Islet of Langerhans (tissue), 1 donor: Measurements from ENCODE around the gene KCTD8.
"Not testable (repeated sequence)": the region's sequence is repeated elsewhere in the genome, so short reads cannot be mapped to it uniquely, and the experiment has no call there.

Source experiments
- FAIRE-seq: peaks from one replicate; lab custom pipeline; 2011; peaks lifted over from hg19 to GRCh38; lab: Jason Lieb, UNC

KCTD8 gene

DNA sequence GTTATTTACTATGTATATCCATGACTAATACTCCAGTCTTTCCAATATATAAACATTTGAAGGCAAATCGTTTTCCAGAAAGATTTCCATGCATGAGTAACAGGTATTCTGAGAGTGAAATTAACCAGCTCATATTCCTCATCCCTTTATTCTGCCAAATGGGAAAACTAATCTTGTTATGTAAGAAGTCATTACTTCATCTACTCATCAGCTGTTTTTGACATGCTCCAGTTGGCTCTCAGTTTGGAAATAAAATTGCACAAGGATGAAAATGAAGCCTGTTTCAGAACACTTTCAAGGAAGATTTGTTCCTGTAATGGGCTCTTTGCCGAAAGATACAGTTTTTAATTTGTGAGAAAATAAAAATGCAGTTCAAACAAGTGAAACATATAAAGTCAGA lies 121.9 kb downstream of the KCTD8 start:
- FAIRE-seq: peak; percentile 55

GRCh38 chr4:44320833-44321232 lies 127.8 kb downstream of the KCTD8 start:
- peak; percentile 95 for FAIRE-seq

DNA sequence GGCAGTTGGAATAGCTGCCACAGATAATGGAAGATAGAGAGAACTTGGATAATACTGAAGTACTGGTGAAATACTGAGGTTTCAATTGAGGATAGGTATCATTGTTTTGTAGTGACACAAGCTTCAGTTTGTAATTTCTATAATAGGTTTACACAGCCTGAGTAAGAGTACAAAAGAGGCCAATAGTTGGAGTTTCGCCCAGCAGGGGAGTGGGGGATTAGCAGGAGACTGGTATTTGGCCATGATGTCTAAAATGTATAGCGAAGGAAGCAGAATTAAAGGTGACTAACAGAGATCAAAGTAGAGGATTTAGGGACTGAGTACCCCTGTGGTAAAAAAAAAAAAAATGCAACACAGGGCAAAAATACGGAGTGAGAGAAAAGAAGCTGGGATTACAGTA lies 129.5 kb downstream of the KCTD8 start:
- FAIRE-seq: no peak

DNA sequence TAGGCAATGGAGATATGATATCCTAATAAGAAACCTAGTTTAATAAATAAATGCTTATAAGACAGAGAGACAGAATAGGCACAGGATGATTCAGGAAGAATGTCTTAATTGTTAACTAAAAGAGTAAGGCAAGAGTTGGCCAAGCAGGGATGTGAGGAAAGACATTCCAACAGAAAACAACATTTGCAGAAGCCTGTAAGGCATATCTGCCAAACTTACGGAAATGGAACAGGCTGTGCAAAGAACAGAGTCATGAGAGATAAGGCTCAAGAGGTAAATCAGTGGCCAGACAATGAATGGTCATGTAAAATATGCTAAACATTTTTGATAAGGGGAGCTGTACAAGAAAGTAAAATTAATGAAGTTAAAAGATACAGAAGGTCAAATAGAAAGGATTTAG lies 134.9 kb downstream of the KCTD8 start:
- FAIRE-seq: no peak

DNA sequence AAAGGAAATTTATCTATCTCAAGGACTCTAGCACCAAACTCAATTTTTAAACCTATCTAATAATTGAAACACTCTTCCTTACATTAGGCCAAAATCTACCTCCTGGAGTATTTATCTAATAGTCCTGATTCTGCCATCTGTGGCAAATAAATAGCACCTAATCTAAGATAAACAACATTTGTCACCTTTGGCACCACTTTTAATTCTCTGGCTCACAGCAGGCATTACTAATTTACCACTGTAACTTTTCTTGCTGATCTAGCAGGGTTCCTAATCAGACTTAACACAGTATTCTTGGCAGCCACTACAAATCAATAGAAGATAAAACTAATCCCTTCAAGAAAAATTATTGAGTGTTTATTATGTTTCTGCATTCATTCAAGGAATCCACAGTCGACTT lies 161.1 kb downstream of the KCTD8 start:
- no peak for FAIRE-seq

DNA sequence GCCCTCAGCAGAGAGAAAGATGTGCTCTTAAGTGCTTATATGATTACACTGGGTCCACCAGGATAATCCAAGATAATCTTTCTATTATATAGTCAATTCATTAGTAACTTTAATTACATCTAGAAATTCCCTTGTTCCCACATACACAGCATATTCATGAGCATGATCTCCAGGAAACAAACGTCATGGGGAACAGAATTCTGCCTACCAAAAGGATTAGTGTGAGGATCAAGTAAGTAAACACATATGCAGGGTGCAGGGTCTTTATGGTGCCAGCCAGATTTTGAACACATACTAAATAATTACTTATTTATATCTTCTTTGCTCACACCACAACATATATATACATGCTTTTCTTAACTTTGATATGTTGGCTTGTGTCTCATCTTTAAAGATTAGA lies 169.1 kb downstream of the KCTD8 start:
- FAIRE-seq: no peak

DNA sequence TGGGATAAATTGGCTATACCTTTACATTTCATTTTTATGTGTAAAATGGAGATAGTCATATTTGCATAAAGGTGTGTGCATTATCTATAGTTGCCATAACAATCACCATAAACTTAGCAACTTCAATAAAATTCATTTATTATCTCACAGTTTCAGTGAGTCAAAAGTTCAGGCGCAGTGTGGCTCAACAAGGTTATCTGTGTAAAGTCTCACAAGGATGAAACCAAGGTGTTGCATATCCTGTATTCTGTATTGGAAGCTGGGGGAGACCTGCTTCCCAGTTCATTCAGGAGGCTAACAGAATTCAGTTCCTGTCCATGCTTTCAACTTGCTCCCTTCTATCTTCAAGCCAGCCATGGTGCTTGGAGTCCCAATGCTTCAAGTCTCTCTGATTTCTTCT lies 169.5 kb downstream of the KCTD8 start:
- no peak for FAIRE-seq

DNA sequence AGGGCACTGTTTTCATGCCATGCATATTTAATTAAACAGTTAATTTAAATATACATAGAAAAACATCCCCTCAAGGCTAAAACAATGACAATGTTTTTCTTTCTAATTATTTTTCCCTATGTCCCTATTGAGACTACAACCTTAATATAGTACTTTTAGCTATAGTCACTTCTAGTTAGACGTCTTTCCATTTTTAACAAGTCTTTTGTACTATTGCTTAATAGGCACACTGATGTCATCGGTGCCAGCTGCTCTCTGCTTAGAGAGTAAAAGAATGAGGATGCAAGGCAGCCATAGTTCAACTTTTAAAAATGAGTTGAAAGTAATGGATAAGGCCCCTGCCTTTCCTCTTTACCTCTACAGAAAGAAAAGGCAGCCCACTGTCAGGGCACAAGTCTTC lies 191.1 kb downstream of the KCTD8 start:
- FAIRE-seq: no peak

- FAIRE-seq: no peak
Observed at GRCh38 chr4:44256414-44256813, 192.2 kb downstream of the KCTD8 start.

DNA sequence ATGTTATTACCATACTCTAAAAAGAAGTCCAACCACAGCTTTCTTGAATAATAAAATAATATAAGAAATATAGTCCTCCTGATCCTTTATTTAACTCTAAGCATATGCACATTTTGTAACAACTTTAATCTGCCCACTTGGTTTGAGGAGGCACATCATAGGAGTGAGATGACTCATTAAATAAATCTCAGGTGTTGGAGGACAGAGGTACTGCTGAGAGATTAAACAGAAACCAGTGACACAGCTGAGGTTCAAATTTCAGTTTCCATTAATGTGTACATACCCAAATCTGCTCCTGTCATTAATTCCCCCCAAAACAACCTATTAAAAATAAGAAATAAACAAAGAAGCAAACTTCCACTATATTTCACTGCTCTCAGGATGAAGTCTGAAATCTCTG lies 211.0 kb downstream of the KCTD8 start:
- no peak for FAIRE-seq

GRCh38 chr4:44235897-44236296 lies 212.7 kb downstream of the KCTD8 start:
- no peak for FAIRE-seq

- no peak for FAIRE-seq
Observed at GRCh38 chr4:44232262-44232661, 216.3 kb downstream of the KCTD8 start.

DNA sequence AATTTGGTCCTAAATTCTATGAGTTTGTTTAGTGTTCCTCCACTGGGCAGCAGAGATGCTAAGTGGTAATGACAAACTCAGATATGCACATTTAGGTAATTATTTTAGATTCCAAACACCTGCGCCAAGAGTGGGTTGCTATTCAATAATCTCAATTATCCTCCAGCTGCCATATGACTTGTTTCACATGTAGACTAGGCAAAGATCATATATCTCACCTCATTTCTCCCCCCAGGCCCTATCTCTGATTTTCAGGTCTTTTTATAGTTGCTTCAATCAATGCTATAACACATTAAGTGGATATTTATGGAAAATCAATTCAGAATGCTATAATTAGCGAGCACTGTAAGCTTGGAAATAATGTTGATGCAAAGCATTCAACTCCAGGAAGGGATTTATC lies 217.6 kb downstream of the KCTD8 start:
- FAIRE-seq: no peak

GRCh38 chr4:44228326-44228725 lies 220.3 kb downstream of the KCTD8 start:
- FAIRE-seq: no peak

- no peak for FAIRE-seq
Observed at GRCh38 chr4:44221407-44221806, 227.2 kb downstream of the KCTD8 start.

DNA sequence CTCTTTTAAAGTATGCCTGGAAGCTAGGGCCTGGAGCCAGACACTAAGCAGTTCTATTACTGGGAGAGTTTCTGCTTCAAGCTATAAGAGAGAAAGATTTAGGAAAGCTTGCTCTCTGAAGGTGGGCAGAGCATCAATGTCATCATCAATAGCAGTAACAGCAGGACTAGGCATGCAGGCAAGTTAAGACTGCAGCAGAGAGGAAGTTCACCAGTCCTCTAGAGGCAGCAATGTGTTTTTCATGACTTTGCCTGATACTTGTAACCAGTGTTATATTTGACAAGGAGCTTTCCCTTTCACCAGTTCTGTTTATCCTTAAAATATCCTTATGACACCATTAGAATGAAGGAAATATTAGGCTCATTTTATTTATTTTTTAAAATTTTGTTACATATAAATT lies 237.9 kb downstream of the KCTD8 start:
- no peak for FAIRE-seq

GRCh38 chr4:44196796-44197195 lies 251.8 kb downstream of the KCTD8 start:
- FAIRE-seq: no peak

- peak; percentile 21 for FAIRE-seq
Observed at GRCh38 chr4:44194365-44194764, 254.2 kb downstream of the KCTD8 start.

DNA sequence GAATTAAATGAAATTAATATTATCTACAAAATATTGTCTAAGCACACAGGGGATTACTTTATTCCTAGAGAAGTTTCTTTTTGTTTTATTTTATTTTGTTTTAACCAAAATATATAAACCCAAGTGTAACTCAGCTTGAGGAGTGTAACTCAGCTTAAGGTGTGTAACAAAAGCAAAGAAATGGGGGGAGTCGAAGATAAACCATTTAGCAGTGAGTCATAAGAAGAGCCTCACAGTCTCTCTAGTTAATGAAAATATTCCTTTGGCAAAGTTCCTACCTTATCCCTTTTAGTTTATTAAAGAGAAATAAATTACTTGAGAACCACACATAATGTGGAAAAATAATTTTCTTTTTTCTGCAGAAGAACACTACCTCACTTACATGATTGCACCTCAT lies 261.8 kb downstream of the KCTD8 start:
- no peak for FAIRE-seq

GRCh38 chr4:44186096-44186849 lies 262.3 kb downstream of the KCTD8 start:
- FAIRE-seq: no peak

GRCh38 chr4:44181491-44182349 lies 266.9 kb downstream of the KCTD8 start:
- not testable (repeated sequence) for FAIRE-seq

- FAIRE-seq: not testable (repeated sequence)
Observed at GRCh38 chr4:44167766-44168165, 280.8 kb downstream of the KCTD8 start.

GRCh38 chr4:44165938-44166337 lies 282.7 kb downstream of the KCTD8 start:
- FAIRE-seq: no peak
